ENCODE measurements around the gene JAK1.

Gene JAK1

GRCh38 chr1:64917907-64918306 is 48.4 kb downstream of the JAK1 start:
- no peak for DNase-seq

DNA sequence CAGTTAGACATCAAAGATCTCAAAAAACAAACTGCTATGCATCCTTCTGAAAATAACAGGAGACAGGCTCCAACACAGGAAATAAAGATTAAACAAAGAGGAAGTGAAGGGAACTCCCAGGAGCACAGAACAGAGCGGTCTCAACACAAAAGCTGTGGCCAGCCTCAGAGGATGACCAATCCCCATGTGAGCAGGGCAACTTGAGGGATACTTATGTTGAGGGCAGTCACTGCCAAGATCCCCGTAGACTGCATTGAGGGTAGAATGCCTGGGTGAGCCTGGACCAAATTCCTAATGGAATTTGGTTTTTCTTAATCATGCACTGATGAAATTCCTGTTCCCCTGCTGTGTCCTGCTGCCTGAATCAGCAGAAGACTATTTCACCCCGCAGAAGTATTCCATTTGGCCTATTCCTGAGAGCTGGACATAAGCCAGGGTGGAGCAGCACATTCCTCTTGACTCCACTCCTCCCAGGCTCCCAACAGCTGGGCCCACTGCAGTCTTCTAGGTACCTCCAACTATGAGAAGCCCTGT is 49.0 kb downstream of the JAK1 start:
- no peak for DNase-seq

DNA sequence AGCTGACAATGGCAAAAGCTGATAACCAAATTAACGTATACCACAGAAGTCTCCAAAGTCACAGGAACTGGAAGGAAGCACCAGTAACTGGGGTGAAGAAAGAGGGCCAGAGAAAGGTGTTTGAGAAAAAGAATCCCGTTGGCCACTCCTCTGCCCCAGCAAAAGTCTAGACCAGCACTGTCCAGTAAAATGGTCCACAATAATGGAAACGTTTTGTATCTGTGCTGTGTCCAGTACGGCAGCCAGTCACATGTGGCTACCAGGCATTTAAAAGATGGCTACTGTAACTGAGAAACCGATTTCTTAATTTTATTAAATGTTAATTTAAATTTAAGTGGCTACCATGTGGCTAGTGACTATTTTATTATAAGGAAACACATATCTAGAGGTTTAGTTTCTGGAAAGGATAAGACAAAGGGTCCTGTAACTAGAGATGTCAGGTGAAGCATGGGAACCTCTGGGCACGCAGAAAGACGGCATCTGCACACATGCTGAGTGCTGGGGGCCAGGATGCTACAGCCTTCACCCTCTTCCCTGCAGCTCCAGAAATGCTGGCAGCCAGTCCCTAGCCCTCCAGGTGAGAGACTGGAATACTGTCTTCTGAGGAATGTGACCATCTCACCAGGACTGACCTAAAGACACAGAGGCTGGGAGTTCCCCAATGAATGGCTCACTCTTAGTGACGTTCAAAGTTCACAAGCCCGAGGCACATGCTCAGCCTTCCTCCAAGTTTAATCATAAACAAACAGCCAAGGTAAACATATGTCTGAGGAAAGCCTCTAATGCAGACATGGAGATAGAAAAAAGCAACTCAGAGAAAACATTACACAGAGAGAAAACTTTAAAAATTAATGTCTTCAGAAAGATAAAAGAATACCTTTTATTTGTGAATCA is 50.7 kb downstream of the JAK1 start:
- DNase-seq: no peak

- DNase-seq: no peak
These were observed 52.9 kb downstream of the JAK1 start for GRCh38 chr1:64913361-64914015.

- DNase-seq: no peak
These were observed 54.2 kb downstream of the JAK1 start for GRCh38 chr1:64912191-64912590.

DNA sequence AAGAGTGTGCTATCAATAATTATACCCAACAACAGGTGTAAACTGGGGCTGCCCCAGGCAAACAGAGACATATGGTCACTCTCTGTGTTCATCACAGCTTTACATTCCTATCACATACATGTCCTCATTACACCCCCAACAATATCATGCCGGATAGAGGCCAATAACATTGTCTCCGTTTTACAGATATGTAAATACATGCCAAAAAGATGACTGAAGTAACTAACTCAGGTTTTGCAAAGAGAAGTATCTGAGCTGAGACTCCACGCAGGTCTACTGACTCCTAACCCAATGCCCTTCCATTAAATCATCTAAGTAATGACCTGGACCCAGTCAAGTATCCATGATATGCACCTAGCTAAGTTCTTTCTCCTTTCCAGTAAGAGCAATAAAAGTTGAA is 55.0 kb downstream of the JAK1 start:
- no peak for DNase-seq

- DNase-seq: no peak
These were observed 57.3 kb downstream of the JAK1 start for GRCh38 chr1:64909031-64909430.

DNA sequence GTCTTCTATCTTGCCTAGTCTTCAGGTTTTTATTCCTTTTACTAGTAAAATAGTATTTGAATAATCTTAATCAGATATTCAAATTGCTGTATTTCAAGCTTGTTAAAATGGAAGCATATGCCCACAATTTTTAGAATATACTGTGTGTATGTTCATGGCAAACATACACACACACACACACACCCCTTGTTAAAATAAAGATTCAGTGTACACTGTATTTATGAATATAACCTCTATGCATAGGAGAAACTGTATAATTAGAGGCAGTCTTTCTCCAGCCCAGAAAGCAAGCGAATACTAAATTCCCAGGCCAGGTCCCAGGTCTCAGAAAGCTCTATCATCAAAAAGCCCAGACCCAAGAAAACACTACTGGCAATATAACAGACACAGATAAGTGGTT is 57.8 kb downstream of the JAK1 start:
- DNase-seq: no peak

- no peak for DNase-seq
These were observed 59.9 kb downstream of the JAK1 start for GRCh38 chr1:64906447-64906846.

DNA sequence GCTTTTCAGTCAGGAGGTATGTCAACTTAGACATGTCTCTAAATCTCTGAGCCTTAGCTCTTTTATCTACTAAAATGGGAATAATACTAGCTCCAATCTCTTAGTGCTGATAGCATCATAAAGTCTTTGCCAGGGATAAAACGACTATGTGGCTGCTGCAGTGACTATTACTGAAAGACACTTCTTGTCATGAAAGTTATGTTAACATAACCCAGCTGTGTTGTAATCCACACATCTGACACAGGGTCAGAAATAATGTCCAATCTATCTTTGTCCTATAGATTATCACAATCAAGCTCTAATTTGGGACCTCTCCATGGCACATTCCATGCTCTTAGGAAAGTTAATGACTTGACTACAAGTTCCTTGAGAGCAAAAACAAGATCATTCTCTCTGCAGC is 62.8 kb downstream of the JAK1 start:
- no peak for DNase-seq

DNA sequence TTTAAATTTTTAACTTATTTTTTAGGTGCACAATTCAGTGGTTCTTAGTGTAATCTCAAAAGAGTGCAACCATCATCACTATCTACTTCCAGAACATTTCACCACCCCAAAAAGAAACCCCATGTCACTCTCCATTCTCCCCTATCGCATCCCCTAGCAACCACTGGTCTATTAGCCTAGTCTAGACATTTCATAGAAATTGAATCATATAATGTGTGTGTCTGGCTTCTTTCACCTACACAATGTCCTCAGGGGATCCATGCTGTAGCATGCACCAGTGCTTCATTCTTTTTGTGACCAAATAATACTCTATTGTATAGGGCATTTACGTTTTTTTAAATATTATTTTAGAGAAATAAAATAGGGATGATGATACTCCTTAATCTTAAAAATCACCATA is 64.7 kb downstream of the JAK1 start:
- DNase-seq: no peak

GRCh38 chr1:64900916-64901315 is 65.4 kb downstream of the JAK1 start:
- DNase-seq: no peak

GRCh38 chr1:64898107-64898861 is 68.1 kb downstream of the JAK1 start:
- peak; percentile 39 for DNase-seq

- peak; percentile 25 for DNase-seq
These were observed 69.8 kb downstream of the JAK1 start for GRCh38 chr1:64896551-64896950.

DNA sequence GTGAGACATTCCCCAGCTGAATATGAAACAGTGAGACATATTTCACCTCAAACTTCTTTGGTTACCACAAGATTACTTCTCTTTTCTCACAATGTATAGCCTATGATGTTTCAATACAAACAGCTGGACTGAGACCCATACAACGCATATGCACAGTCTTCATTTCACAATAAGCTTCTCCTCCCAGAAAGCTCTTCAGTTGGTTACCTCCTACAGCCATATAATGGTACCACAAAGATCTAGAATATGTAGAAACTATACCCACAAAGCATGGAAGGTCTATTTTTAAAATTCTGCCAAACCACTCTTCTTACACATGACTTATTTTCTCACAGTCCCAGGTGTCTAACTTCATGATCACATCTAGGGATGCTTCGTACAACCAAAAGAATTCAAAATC is 70.8 kb downstream of the JAK1 start:
- no peak for DNase-seq

DNA sequence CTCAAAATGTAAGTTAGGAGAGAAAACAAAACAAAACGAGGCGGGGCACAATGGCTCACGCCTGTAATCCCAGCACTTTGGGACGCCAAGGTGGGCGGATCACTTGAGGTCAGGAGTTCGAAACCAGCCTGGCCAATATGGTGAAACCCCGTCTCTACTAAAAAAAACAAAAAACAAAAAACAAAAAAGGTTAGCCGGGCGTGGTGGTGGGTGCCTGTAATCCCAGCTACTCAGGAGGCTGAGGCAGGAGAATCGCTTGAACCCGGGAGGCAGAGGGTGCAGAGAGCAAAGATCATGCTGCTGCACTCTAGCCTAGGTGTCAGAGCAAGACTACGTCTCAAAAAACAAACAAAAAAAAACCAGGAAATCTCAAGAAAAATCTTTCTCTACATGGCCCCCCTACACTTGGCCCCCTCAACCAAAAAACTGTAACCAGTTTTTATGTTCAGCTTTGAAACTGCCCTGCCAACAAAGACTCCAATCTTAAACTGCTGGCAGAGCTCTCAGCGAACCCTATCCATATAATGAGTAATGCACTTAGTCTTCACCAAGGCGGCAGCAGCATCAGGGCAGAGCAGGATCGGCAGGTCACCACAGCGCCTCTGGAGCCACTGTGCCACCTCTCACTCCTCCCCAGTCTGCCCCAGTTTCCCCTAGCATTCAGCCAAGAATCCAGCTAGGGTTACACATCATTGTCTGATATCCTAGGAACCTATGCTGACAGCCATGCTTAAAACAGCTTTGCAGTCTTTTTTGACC is 71.7 kb downstream of the JAK1 start:
- DNase-seq: no peak

DNA sequence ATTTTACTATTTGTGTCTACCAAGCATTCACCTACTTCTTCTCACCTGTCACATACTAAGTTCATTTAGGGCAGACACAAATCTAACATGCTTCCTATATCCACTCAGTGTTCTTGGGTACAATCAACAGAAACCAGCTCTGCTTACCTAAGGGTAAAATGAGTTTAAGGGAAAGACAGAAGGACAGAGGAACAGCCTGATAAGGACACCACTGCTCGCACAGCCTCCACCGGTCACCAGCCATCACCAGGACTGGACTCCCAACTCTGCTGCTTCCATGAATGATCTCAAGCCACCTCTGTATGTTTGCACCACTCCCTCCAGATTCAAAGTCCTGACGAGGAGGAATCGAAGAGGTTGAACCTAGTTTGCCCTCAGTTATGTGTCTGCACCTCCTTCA is 72.4 kb downstream of the JAK1 start:
- DNase-seq: no peak

DNA sequence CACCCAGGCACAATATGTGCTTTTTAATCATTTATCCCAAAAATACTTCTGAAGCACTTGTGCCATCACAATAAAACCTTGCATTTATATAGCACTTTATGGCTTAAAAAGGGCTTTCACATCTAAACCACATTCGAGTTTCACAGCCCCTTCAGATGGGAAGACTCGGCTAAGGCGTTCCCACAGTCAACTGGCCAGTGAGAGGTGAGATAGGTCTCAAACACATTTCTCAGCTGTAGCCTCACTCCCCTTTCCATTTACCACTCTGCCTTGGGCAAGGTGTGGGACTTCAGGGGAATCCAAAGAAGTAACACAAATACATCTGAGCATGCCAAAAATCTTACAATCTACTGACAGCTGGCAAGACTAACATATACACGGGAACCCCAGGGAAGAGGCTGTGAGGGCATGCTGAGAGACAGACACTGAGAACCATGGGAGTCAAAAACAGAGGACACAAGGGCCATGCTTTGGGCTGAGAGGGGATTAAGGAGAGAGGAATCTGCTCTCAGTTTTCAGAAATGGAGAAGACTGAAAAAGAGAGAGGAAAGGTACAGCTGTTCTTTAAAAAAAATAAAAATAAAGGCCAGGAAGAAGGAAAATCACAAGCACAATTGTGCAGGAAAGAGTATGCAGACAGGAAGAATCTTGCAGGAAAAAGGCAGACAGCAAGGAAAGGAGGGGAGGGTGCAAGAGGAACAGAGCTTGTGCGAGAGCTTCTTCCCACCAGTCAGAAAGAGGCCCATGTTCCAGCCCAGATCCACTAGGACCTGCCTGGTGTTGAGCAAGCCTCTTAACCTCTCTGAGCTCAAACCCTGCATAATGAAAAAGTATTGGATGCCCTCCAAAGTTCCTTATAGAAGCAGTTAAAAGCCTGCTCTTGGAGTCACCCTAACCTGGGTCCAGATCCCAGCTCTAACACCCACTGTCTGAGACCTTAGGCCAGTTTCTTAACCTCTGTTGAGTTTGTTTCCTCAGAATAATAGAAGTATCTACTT is 73.5 kb downstream of the JAK1 start:
- no peak for DNase-seq

DNA sequence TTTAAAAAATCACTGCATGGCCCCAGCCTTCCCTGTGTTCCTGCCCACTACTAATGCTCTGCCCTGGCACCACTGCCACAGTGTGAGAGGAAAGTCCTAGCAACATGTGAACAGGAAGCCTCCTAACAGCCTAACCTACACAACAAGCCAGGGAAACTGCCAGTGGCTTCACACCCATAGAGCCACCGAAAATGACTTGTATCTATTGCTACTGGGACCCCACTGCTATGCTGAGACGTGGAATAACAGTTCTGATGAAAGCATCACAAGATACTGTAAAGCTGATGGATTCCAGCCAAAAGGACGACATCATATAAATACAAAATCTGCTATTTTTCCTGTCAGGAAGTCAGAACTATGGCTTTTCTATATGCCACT is 74.9 kb downstream of the JAK1 start:
- no peak for DNase-seq

DNA sequence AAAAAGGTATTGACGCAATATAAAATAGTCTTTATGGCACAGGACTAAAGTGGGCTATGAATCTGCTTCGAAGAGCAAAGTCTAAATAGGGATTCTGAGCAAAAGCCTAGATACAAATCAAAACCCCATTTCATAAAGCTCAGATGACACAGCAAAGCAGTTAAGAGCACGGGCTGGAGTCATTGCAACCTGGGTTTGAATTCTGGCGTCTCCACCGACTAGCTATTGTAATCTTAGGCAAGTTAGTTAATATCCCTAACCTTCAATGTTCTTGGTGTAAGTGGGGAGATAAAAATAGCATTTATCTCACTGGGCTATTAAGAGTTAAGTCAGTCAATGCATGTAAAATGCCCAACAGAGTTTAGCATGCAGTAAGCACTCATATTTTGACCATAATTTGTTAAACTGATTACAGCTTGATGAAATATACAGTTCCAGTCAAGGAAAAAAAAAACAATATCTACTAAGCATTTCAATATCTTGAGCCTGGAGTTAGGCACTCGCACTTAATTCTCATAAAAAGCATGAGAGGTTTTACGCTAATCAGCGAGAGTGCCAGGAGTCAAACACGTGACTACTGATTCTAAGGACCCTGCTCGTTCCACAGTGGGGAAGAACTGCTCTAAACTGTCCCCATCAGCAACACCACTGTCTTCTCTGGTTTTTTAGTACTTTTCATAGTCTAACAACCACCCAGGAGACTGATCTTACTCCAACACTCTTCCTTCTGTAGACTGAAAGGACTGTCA is 75.5 kb downstream of the JAK1 start:
- no peak for DNase-seq

Measured in NCI-H774 (cell line).